Activated naive CD8-positive, alpha-beta T cell treated with anti-CD3 and anti-CD28 coated beads for 36 hours (primary cell): ENCODE results near the gene REG4. TPM values are rescaled to one million over a fixed set of nuclear protein-coding genes. Genes with fewer than 3 reads are reported as not detected.
A peak's percentile ranks its signal among the peaks of the same experiment; 100 is the strongest.

Experiments
- DNase-seq: peaks from one replicate; pipeline ENCODE4 v3.0.0; 2021
- H3K27ac Mint-ChIP-seq: one replicate; pipeline ENCODE4 v1.8.0; 2022; ENCODE audit warnings: mild to moderate bottlenecking, moderate library complexity, mixed read lengths
- H3K27me3 Mint-ChIP-seq: one replicate; pipeline ENCODE4 v1.8.0; 2022; ENCODE audit warnings: mild to moderate bottlenecking, mixed read lengths
- H3K36me3 Mint-ChIP-seq: one replicate; pipeline ENCODE4 v1.8.0; 2021; ENCODE audit warnings: mild to moderate bottlenecking, mixed read lengths
- H3K4me1 Mint-ChIP-seq: one replicate; pipeline ENCODE4 v1.8.0; 2021; ENCODE audit warnings: mixed read lengths
- H3K4me3 Mint-ChIP-seq: one replicate; pipeline ENCODE4 v1.8.0; 2022; ENCODE audit warnings: mild to moderate bottlenecking, moderate library complexity, mixed read lengths
- H3K9me3 Mint-ChIP-seq: one replicate; pipeline ENCODE4 v1.8.0; 2022; ENCODE audit warnings: mixed read lengths
- total RNA-seq, 2 experiments: library from RNA; stranded (reverse); gene quantifications; one replicate each; pipeline ENCODE4 v1.2.3, GENCODE V29; 2021

The REG4 gene
- total RNA-seq, 2 experiments from 2014 or later = 10.2 to 12.3 TPM

- Mint-ChIP-seq H3K27ac (no peak overlapping the region), H3K9me3 (no peaks in the 10 kb centered on the region), H3K4me1 (peaks cover 3% of the 10 kb centered on the region), H3K4me3 (no peak overlapping the region), H3K27me3 (peaks cover 23% of the 10 kb centered on the region), H3K36me3 (no peaks in the 10 kb centered on the region)
- no peak for DNase-seq
Measured at GRCh38 chr1:119816407-119816806, 5.1 kb upstream of the REG4 start.

GRCh38 chr1:119815928-119816327 is 4.7 kb upstream of the REG4 start:
- no peaks in the 10 kb centered on the region for H3K9me3 Mint-ChIP-seq
- peaks cover 19% of the 10 kb centered on the region for H3K27me3 Mint-ChIP-seq

GRCh38 chr1:119815361-119815760 is 4.1 kb upstream of the REG4 start:
- Mint-ChIP-seq H3K9me3 (no peaks in the 10 kb centered on the region), H3K27ac (no peak overlapping the region), H3K4me3 (no peak overlapping the region), H3K4me1 (peaks cover 3% of the 10 kb centered on the region), H3K36me3 (no peaks in the 10 kb centered on the region), H3K27me3 (peaks cover 18% of the 10 kb centered on the region)
- no peak for DNase-seq

More at GRCh38 chr1:119815928-119816327, 4.7 kb upstream of the REG4 start:
- no peak overlapping the region for H3K4me3 Mint-ChIP-seq
- no peak for DNase-seq
- H3K4me1 Mint-ChIP-seq = peaks cover 3% of the 10 kb centered on the region
- no peaks in the 10 kb centered on the region for H3K36me3 Mint-ChIP-seq
- no peak overlapping the region for H3K27ac Mint-ChIP-seq

- Mint-ChIP-seq H3K9me3 (no peaks in the 10 kb centered on the region), H3K27ac (no peak overlapping the region), H3K36me3 (no peaks in the 10 kb centered on the region), H3K4me3 (no peak overlapping the region), H3K27me3 (peaks cover 18% of the 10 kb centered on the region), H3K4me1 (peaks cover 3% of the 10 kb centered on the region)
- DNase-seq = no peak
Measured at GRCh38 chr1:119814288-119814687, 3.0 kb upstream of the REG4 start.

GRCh38 chr1:119811985-119812557 is 811 bp upstream of the REG4 start:
- DNase-seq = no peak
- Mint-ChIP-seq H3K9me3 (no peaks in the 10 kb centered on the region), H3K27ac (no peak overlapping the region), H3K27me3 (peaks cover 35% of the 10 kb centered on the region), H3K36me3 (no peaks in the 10 kb centered on the region), H3K4me1 (peaks cover 6% of the 10 kb centered on the region), H3K4me3 (no peak overlapping the region)

- H3K4me1 Mint-ChIP-seq = peaks cover 4% of the 10 kb centered on the region
- no peak overlapping the region for H3K4me3 Mint-ChIP-seq
- H3K27me3 Mint-ChIP-seq = peaks cover 24% of the 10 kb centered on the region
- DNase-seq = peak; percentile 56
- H3K27ac Mint-ChIP-seq = no peak overlapping the region
- H3K36me3 Mint-ChIP-seq = no peaks in the 10 kb centered on the region
- H3K9me3 Mint-ChIP-seq = no peaks in the 10 kb centered on the region
Measured at GRCh38 chr1:119808972-119809550, 2.2 kb downstream of the REG4 start.

- Mint-ChIP-seq H3K4me3 (no peak overlapping the region), H3K27me3 (peaks cover 23% of the 10 kb centered on the region), H3K27ac (no peak overlapping the region), H3K9me3 (no peaks in the 10 kb centered on the region), H3K4me1 (peaks cover 4% of the 10 kb centered on the region), H3K36me3 (no peaks in the 10 kb centered on the region)
- DNase-seq = no peak
Measured at GRCh38 chr1:119808491-119808890, 2.8 kb downstream of the REG4 start.

GRCh38 chr1:119806489-119806888 is 4.8 kb downstream of the REG4 start:
- no peak overlapping the region for H3K4me3 Mint-ChIP-seq
- no peak for DNase-seq
- H3K4me1 Mint-ChIP-seq = peaks cover 4% of the 10 kb centered on the region
- H3K27ac Mint-ChIP-seq = no peak overlapping the region
- H3K36me3 Mint-ChIP-seq = no peaks in the 10 kb centered on the region
- peaks cover 23% of the 10 kb centered on the region for H3K27me3 Mint-ChIP-seq
- no peaks in the 10 kb centered on the region for H3K9me3 Mint-ChIP-seq

GRCh38 chr1:119805746-119806145 is 5.5 kb downstream of the REG4 start:
- peaks cover 4% of the 10 kb centered on the region for H3K4me1 Mint-ChIP-seq
- no peak overlapping the region for H3K27ac Mint-ChIP-seq
- H3K4me3 Mint-ChIP-seq = no peak overlapping the region
- no peaks in the 10 kb centered on the region for H3K9me3 Mint-ChIP-seq
- H3K36me3 Mint-ChIP-seq = no peaks in the 10 kb centered on the region
- DNase-seq = no peak
- peaks cover 23% of the 10 kb centered on the region for H3K27me3 Mint-ChIP-seq

GRCh38 chr1:119805247-119805646 is 6.0 kb downstream of the REG4 start:
- Mint-ChIP-seq H3K4me3 (no peak overlapping the region), H3K4me1 (peaks cover 4% of the 10 kb centered on the region), H3K9me3 (no peaks in the 10 kb centered on the region), H3K27ac (no peak overlapping the region), H3K27me3 (peaks cover 23% of the 10 kb centered on the region), H3K36me3 (no peaks in the 10 kb centered on the region)
- DNase-seq = no peak

- Mint-ChIP-seq H3K27ac (peak overlapping the region; percentile 87), H3K9me3 (no peaks in the 10 kb centered on the region), H3K36me3 (no peaks in the 10 kb centered on the region), H3K4me1 (peaks cover 18% of the 10 kb centered on the region), H3K27me3 (no peaks in the 10 kb centered on the region), H3K4me3 (peak overlapping the region; percentile 75)
- DNase-seq = peak; percentile 16
Measured at GRCh38 chr1:119799599-119800177, 11.6 kb downstream of the REG4 start.

GRCh38 chr1:119799003-119799402 is 12.3 kb downstream of the REG4 start:
- Mint-ChIP-seq H3K4me1 (peaks cover 18% of the 10 kb centered on the region), H3K4me3 (peak overlapping the region; percentile 75), H3K36me3 (no peaks in the 10 kb centered on the region), H3K9me3 (no peaks in the 10 kb centered on the region), H3K27me3 (no peaks in the 10 kb centered on the region), H3K27ac (peak overlapping the region; percentile 87)
- no peak for DNase-seq

GRCh38 chr1:119797606-119798005 is 13.7 kb downstream of the REG4 start:
- Mint-ChIP-seq H3K4me1 (peaks cover 18% of the 10 kb centered on the region), H3K9me3 (no peaks in the 10 kb centered on the region), H3K36me3 (no peaks in the 10 kb centered on the region), H3K27me3 (no peaks in the 10 kb centered on the region), H3K27ac (peak overlapping the region; percentile 40), H3K4me3 (peak overlapping the region; percentile 22)
- no peak for DNase-seq

GRCh38 chr1:119797162-119797561 is 14.1 kb downstream of the REG4 start:
- Mint-ChIP-seq H3K27ac (peak overlapping the region; percentile 40), H3K4me1 (peaks cover 18% of the 10 kb centered on the region), H3K4me3 (no peak overlapping the region), H3K27me3 (no peaks in the 10 kb centered on the region), H3K9me3 (no peaks in the 10 kb centered on the region), H3K36me3 (no peaks in the 10 kb centered on the region)
- no peak for DNase-seq

GRCh38 chr1:119795261-119796200 is 15.7 kb downstream of the REG4 start:
- peaks cover 18% of the 10 kb centered on the region for H3K4me1 Mint-ChIP-seq

More at GRCh38 chr1:119795261-119796200, 15.7 kb downstream of the REG4 start:
- no peak for DNase-seq
- Mint-ChIP-seq H3K27ac (no peak overlapping the region), H3K27me3 (no peaks in the 10 kb centered on the region), H3K36me3 (no peaks in the 10 kb centered on the region), H3K4me3 (no peak overlapping the region), H3K9me3 (no peaks in the 10 kb centered on the region)
